DOHH2 (cell line): Measurements from ENCODE around the gene ADNP.

Experiments used
- H3F3A ChIP-seq: fragments of 200-600 bp; sonication (generic), shearing (Covaris generic); 2 replicates; pipeline ENCODE4 v1.6.0; 2016; ENCODE audit warnings: antibody characterized with exemption, mild to moderate bottlenecking; ENCODE audit not compliant: control insufficient read depth, insufficient read depth
- H3K27ac ChIP-seq: fragments of 200-600 bp; sonication (generic); 2 replicates; pipeline ENCODE4 v1.5.1; 2014; ENCODE audit warnings: low read depth, mild to moderate bottlenecking, low read length, moderate library complexity
- H3K27me3 ChIP-seq: fragments of 200-600 bp; sonication (generic); 2 replicates; pipeline ENCODE4 v1.6.1; 2014; ENCODE audit warnings: mild to moderate bottlenecking, low read length, mixed read lengths; ENCODE audit not compliant: control insufficient read depth
- H3K36me3 ChIP-seq: fragments of 200-600 bp; sonication (generic); 2 replicates; pipeline ENCODE4 v1.6.1; 2014; ENCODE audit warnings: mild to moderate bottlenecking, low read length, moderate library complexity, mixed read lengths; ENCODE audit not compliant: control insufficient read depth
- H3K4me1 ChIP-seq: fragments of 200-600 bp; sonication (generic); 2 replicates; pipeline ENCODE4 v1.6.1; 2014; ENCODE audit warnings: mild to moderate bottlenecking, low read length, mixed read lengths; ENCODE audit not compliant: control insufficient read depth
- H3K4me2 ChIP-seq: fragments of 200-600 bp; sonication (generic); 2 replicates; pipeline ENCODE4 v1.6.0; 2014; ENCODE audit warnings: mild to moderate bottlenecking, low read length, moderate library complexity
- H3K4me3 ChIP-seq: fragments of 200-600 bp; sonication (generic); 2 replicates; pipeline ENCODE4 v1.5.1; 2014; ENCODE audit warnings: mild to moderate bottlenecking, low read length, mixed read lengths
- H3K79me2 ChIP-seq: fragments of 200-600 bp; sonication (generic); 2 replicates; pipeline ENCODE4 v1.6.1; 2014; ENCODE audit warnings: mild to moderate bottlenecking, low read length, mixed read lengths; ENCODE audit not compliant: control insufficient read depth
- H3K9me2 ChIP-seq: fragments of 200-600 bp; sonication (generic); replicated peaks from 2 replicates; pipeline ENCODE4 v1.6.1; 2014; ENCODE audit warnings: mild to moderate bottlenecking, low read length, mixed read lengths; ENCODE audit not compliant: control insufficient read depth
- H3K9me3 ChIP-seq: fragments of 200-600 bp; sonication (generic); 2 replicates; pipeline ENCODE4 v1.6.1; 2014; ENCODE audit warnings: antibody characterized with exemption, low read length, mixed read lengths; ENCODE audit not compliant: control insufficient read depth, insufficient read depth
- H4K20me1 ChIP-seq: fragments of 200-600 bp; sonication (generic); 2 replicates; pipeline ENCODE4 v1.6.0; 2014; ENCODE audit warnings: low read depth, mild to moderate bottlenecking, antibody characterized with exemption, low read length, moderate library complexity; ENCODE audit not compliant: control insufficient read depth, insufficient read depth
- EZH2phosphoT487 ChIP-seq: fragments of 200-600 bp; sonication (generic); IDR thresholded peaks from 2 replicates; pipeline ENCODE4 v1.6.1; 2017; ENCODE audit warnings: borderline replicate concordance, mild to moderate bottlenecking, antibody characterized with exemption, low read length, moderate library complexity, mixed read lengths
- TF ChIP-seq, protein P1 (sequence below): fragments of 200-600 bp; sonication (generic); IDR thresholded peaks from one replicate; pipeline ENCODE4 v1.5.1; 2014; ENCODE audit warnings: antibody characterized with exemption, mild to moderate bottlenecking, low read depth, low read length; ENCODE audit not compliant: poor library complexity, severe bottlenecking

The ADNP gene

DNA sequence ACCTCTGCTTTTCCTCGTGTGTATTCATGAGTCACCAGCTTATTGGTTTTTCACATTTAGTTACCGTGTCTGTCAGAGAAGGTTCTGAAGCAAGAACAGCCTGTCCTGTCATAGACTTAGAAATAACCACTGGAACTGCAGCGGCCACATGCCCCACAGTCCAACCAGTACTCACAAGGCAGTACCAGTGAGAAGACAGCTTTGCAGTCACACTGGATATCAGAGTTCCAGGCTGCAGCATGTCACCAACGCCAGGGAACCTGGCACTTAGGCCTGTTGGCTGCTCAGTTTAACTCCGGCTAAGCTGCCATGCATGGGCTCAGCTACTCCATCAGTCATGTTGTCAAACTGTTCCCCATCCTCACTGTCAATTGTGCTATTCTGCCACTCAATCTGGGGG lies 40.1 kb downstream of the ADNP start:
- H3K36me3 ChIP-seq = peaks cover 80% of the 10 kb centered on the region
- H3K27me3 ChIP-seq = no peaks in the 10 kb centered on the region
- H3K4me2 ChIP-seq = no peak overlapping the region
- TF ChIP-seq, protein P1, sequence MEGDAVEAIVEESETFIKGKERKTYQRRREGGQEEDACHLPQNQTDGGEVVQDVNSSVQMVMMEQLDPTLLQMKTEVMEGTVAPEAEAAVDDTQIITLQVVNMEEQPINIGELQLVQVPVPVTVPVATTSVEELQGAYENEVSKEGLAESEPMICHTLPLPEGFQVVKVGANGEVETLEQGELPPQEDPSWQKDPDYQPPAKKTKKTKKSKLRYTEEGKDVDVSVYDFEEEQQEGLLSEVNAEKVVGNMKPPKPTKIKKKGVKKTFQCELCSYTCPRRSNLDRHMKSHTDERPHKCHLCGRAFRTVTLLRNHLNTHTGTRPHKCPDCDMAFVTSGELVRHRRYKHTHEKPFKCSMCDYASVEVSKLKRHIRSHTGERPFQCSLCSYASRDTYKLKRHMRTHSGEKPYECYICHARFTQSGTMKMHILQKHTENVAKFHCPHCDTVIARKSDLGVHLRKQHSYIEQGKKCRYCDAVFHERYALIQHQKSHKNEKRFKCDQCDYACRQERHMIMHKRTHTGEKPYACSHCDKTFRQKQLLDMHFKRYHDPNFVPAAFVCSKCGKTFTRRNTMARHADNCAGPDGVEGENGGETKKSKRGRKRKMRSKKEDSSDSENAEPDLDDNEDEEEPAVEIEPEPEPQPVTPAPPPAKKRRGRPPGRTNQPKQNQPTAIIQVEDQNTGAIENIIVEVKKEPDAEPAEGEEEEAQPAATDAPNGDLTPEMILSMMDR = no peak
- no peak for TF ChIP-seq EZH2phosphoT487
- no peak overlapping the region for H3K4me3 ChIP-seq
- no peaks in the 10 kb centered on the region for H3K9me3 ChIP-seq
- H3K27ac ChIP-seq = no peak overlapping the region
- no peaks in the 10 kb centered on the region for H3K9me2 ChIP-seq
- peaks cover 3% of the 10 kb centered on the region; the same call in 1 of the 2 replicates for H3K4me1 ChIP-seq
- H3F3A ChIP-seq = peaks cover 68% of the 10 kb centered on the region
- peaks cover 5% of the 10 kb centered on the region; the same call in 1 of the 2 replicates for H3K79me2 ChIP-seq
- H4K20me1 ChIP-seq = 0 out of 2 replicates have a peak, but pooled peaks cover under 1% of the 10 kb centered on the region

DNA sequence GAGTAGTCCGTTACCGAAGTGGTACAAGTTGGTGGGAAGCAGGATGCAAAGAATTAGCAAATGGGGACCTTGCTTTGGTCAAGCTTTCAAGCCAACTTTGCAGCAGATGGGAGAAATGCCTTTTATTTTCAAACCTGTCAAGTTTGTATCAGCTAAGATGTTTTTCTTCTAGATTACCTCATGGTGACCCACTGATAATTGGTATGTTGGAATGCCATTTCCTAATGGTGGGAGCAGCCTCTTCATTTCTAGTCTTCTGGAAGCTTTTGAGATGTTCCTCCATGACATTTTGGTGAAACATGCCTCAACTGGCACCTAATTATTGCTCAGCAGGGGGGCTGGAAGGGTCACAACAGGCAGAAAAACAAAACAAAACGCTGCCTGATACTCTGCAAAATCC lies 43.7 kb downstream of the ADNP start:
- Histone ChIP-seq H3K9me3 (no peaks in the 10 kb centered on the region), H3K4me1 (peaks cover 3% of the 10 kb centered on the region; the same call in 1 of the 2 replicates), H4K20me1 (0 out of 2 replicates have a peak, but pooled peaks cover 4% of the 10 kb centered on the region), H3K27me3 (no peaks in the 10 kb centered on the region), H3K4me2 (no peak overlapping the region), H3K9me2 (no peaks in the 10 kb centered on the region), H3K4me3 (no peak overlapping the region), H3F3A (peaks cover 76% of the 10 kb centered on the region), H3K36me3 (peaks cover 57% of the 10 kb centered on the region), H3K79me2 (no peaks in the 10 kb centered on the region), H3K27ac (no peak overlapping the region)
- TF ChIP-seq EZH2phosphoT487 = no peak
- TF ChIP-seq, protein P1 = no peak

DNA sequence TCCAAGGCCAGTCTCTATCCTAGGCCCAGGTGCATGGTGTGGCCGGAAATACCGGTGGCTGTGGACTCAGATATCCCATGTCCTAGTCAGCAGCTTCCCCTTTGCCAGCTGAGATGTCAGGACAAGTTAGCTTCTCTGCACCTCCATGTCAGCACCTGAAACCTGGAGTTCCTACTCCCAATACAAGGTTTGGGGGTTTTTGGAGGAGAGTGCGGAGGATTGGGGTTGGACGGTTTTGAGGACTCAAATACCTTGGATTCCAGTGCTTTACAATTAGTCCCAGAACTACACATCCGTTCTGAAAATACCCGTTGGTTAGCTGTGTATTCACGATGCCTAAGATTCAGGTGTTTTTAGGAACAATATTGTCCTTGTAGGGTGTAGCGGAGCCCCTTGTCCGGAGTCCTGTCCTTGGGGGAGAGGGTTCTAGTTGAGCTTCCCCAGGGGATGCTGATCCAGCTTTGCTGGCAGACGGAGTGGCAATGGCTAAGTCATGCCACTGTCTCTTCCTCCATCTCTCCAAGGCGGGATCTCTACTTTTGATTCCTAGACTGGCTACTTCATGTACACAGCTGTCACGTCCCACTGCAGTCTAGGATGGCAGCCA lies 45.0 kb downstream of the ADNP start:
- peaks cover 55% of the 10 kb centered on the region for H3K36me3 ChIP-seq
- H3K4me2 ChIP-seq = no peak overlapping the region
- no peaks in the 10 kb centered on the region for H3K4me1 ChIP-seq
- H3K79me2 ChIP-seq = no peaks in the 10 kb centered on the region
- H3K27ac ChIP-seq = no peak overlapping the region
- H3K9me2 ChIP-seq = no peaks in the 10 kb centered on the region
- H4K20me1 ChIP-seq = 0 out of 2 replicates have a peak, but pooled peaks cover 4% of the 10 kb centered on the region
- no peak overlapping the region for H3K4me3 ChIP-seq
- no peaks in the 10 kb centered on the region for H3K27me3 ChIP-seq
- TF ChIP-seq EZH2phosphoT487 = no peak
- TF ChIP-seq, protein P1 = no peak
- peaks cover 71% of the 10 kb centered on the region for H3F3A ChIP-seq
- H3K9me3 ChIP-seq = no peaks in the 10 kb centered on the region
